CD4-positive, alpha-beta T cell (primary cell): ENCODE data around the gene C1GALT1. TPM values are rescaled to one million over a fixed set of nuclear protein-coding genes. Genes with fewer than 3 reads are reported as not detected.

Source experiments
- ATAC-seq: fragments of 200-7000 bp; cut with Tn5 transposase; one replicate; pipeline ENCODE4 v1.10.0; 2022; ENCODE audit warnings: mild to moderate bottlenecking; ENCODE audit not compliant: poor library complexity
- CTCF ChIA-PET: fragments of 350-600 bp; sonication (Branson Sonifier 250); formaldehyde crosslinking; loops from one replicate; lab custom pipeline; 2021; ENCODE audit warnings: antibody characterized with exemption, inconsistent platforms; lab: Charles Lee
- POLR2A ChIA-PET: fragments of 350-600 bp; sonication (Branson Sonifier 250); formaldehyde crosslinking; loops from one replicate; lab custom pipeline; 2021; ENCODE audit warnings: antibody characterized with exemption, inconsistent platforms; lab: Charles Lee
- DNase-seq, 14 experiments: peaks; one replicate each; pipeline ENCODE4 v3.0.0-alpha.2; 2013 to 2020; ENCODE audit warnings: mixed read lengths in 2 of 14
- H3K27ac ChIP-seq, 2 donors: one replicate each; pipeline versions ENCODE4 v1.5.1 to v1.7.0; 2013; ENCODE audit warnings: low read length in 2 of 2, low read depth in 1 of 2, mild to moderate bottlenecking in 1 of 2
- H3K27me3 ChIP-seq, 2 experiments: 1 replicate in 1 of 2; 2 replicates in 1 of 2; pipeline versions ENCODE4 v1.6.1 to v1.7.0; 2013; ENCODE audit warnings: low read length in 2 of 2, control low read depth in 1 of 2, mild to moderate bottlenecking in 1 of 2, moderate library complexity in 1 of 2; ENCODE audit not compliant: insufficient read depth in 2 of 2, control insufficient read depth in 1 of 2
- H3K36me3 ChIP-seq: one replicate; pipeline ENCODE4 v1.6.1; 2013; ENCODE audit warnings: low read length, control low read depth; ENCODE audit not compliant: insufficient read depth
- H3K4me1 ChIP-seq: one replicate; pipeline ENCODE4 v1.6.1; 2013; ENCODE audit warnings: low read length, control low read depth; ENCODE audit not compliant: insufficient read depth
- H3K4me3 ChIP-seq: one replicate; pipeline ENCODE4 v1.5.1; 2013; ENCODE audit warnings: mild to moderate bottlenecking, low read length, moderate library complexity
- H3K9me3 ChIP-seq, 2 experiments: 1 replicate in 1 of 2; 2 replicates in 1 of 2; pipeline versions ENCODE4 v1.6.1 to v1.7.0; 2013; ENCODE audit warnings: low read length in 2 of 2, mild to moderate bottlenecking in 2 of 2, control low read depth in 1 of 2, moderate library complexity in 1 of 2; ENCODE audit not compliant: control insufficient read depth in 1 of 2, insufficient read depth in 1 of 2
- H3K27ac Mint-ChIP-seq: one replicate; pipeline ENCODE4 v1.8.0; 2020; ENCODE audit warnings: mixed read lengths
- H3K27me3 Mint-ChIP-seq: one replicate; pipeline ENCODE4 v1.8.0; 2021; ENCODE audit warnings: mixed read lengths
- H3K36me3 Mint-ChIP-seq: one replicate; pipeline ENCODE4 v1.8.0; 2021; ENCODE audit warnings: low read depth, mixed read lengths
- H3K4me1 Mint-ChIP-seq: one replicate; pipeline ENCODE4 v1.8.0; 2021; ENCODE audit warnings: low read depth, mixed read lengths
- H3K4me3 Mint-ChIP-seq: one replicate; pipeline ENCODE4 v1.8.0; 2020; ENCODE audit warnings: mild to moderate bottlenecking, mixed read lengths
- H3K9me3 Mint-ChIP-seq: one replicate; pipeline ENCODE4 v1.8.0; 2020; ENCODE audit warnings: mixed read lengths
- CTCF ChIP-seq: fragments of 200-600 bp; IDR thresholded peaks from one replicate; pipeline ENCODE4 v1.8.0; 2022; ENCODE audit warnings: antibody characterized with exemption, mild to moderate bottlenecking
- intact Hi-C, 2 experiments: fragments of 100-400 bp; cut with DNase I in 1 of 2; cut with micrococcal nuclease in 1 of 2; formaldehyde crosslinking; loops; one replicate each; pipeline versions ENCODE4 v1.15.1 to v1.9.0; 2023 to 2025; cut with DNase I, micrococcal nuclease
- total RNA-seq, 174 experiments: library from RNA in 2 of 174; stranded (reverse) in 2 of 174; gene quantifications; one replicate each; pipeline ENCODE4 v1.2.3 and lab custom pipeline; 2021 to 2026

C1GALT1 gene
- total RNA-seq, 2 experiments from 2014 or later, result 49.4 to 51.9 TPM

- CTCF ChIA-PET, result no interaction called here
- intact Hi-C loops, result no loop called here
- Mint-ChIP-seq H3K27ac (no peak overlapping the region), H3K4me3 (no peak overlapping the region), H3K27me3 (no peaks in the 10 kb centered on the region), H3K4me1 (peaks cover 48% of the 10 kb centered on the region), H3K9me3 (peaks cover 3% of the 10 kb centered on the region), H3K36me3 (peaks cover 32% of the 10 kb centered on the region)
- Histone ChIP-seq H3K4me3 (no peak overlapping the region), H3K27ac (no peak overlapping the region), H3K4me1 (peaks cover 7% of the 10 kb centered on the region), H3K9me3 (no peaks in the 10 kb centered on the region), H3K36me3 (no peaks in the 10 kb centered on the region), H3K27me3 (no peaks in the 10 kb centered on the region)
- TF ChIP-seq CTCF, result no peak
- ATAC-seq, result no peak
- no peak for DNase-seq
- POLR2A ChIA-PET, result no interaction called here
These were observed 16.0 kb upstream of the C1GALT1 start for GRCh38 chr7:7166318-7166717.

- ATAC-seq, result no peak
These were observed 13.0 kb upstream of the C1GALT1 start for GRCh38 chr7:7169296-7169695.

GRCh38 chr7:7173956-7174632, 8.2 kb upstream of the C1GALT1 start:
- no peak overlapping the region for H3K27ac Mint-ChIP-seq
- H3K27me3 Mint-ChIP-seq, result no peaks in the 10 kb centered on the region
- peaks cover 38% of the 10 kb centered on the region for H3K4me1 Mint-ChIP-seq
- DNase-seq (no peak), ATAC-seq (no peak)
- ChIA-PET CTCF (interaction anchor here (1.5 kb wide), 1 partner anchor 8 kb away, joined by 6 read pairs; the partner anchor contains the start of gene C1GALT1), POLR2A (interaction anchor here (1.5 to 2.9 kb wide), 3 partner anchors 10 to 68 kb away, joined by 5 to 10 read pairs (median 6); no protein-coding TSS in a partner anchor)
- H3K27ac ChIP-seq, result no peak overlapping the region
- H3K36me3 Mint-ChIP-seq, result peaks cover 47% of the 10 kb centered on the region
- H3K9me3 ChIP-seq, result peaks cover 0 to 5% of the 10 kb centered on the region in 2 experiments
- no peak overlapping the region for H3K4me3 Mint-ChIP-seq
- no peaks in the 10 kb centered on the region for H3K27me3 ChIP-seq
- TF ChIP-seq CTCF, result no peak
- no peaks in the 10 kb centered on the region for H3K36me3 ChIP-seq
- no peak overlapping the region for H3K4me3 ChIP-seq
- H3K9me3 Mint-ChIP-seq, result peaks cover 10% of the 10 kb centered on the region
- H3K4me1 ChIP-seq, result no peaks in the 10 kb centered on the region
- intact Hi-C loops, result loop anchor here in 1 of 2 experiments (2.0 kb wide), 1 partner anchor 13 kb away; no protein-coding TSS in a partner anchor

More at GRCh38 chr7:7169296-7169695, 13.0 kb upstream of the C1GALT1 start:
- H3K4me3 Mint-ChIP-seq, result no peak overlapping the region
- H3K4me1 Mint-ChIP-seq, result peaks cover 55% of the 10 kb centered on the region
- no peak for TF ChIP-seq CTCF
- Histone ChIP-seq H3K4me1 (peaks cover 7% of the 10 kb centered on the region), H3K36me3 (no peaks in the 10 kb centered on the region), H3K9me3 (peaks cover 0 to 5% of the 10 kb centered on the region in 2 experiments), H3K27me3 (no peaks in the 10 kb centered on the region), H3K4me3 (no peak overlapping the region), H3K27ac (no peak overlapping the region)
- DNase-seq, result no peak
- ChIA-PET POLR2A (no interaction called here), CTCF (no interaction called here)
- H3K27ac Mint-ChIP-seq, result no peak overlapping the region
- intact Hi-C loops, result no loop called here
- H3K36me3 Mint-ChIP-seq, result peaks cover 50% of the 10 kb centered on the region
- H3K9me3 Mint-ChIP-seq, result peaks cover 10% of the 10 kb centered on the region
- H3K27me3 Mint-ChIP-seq, result no peaks in the 10 kb centered on the region
